ENCODE data around the gene FOXP1. TPM values are rescaled to one million over a fixed set of nuclear protein-coding genes. Genes with fewer than 3 reads are reported as not detected.

The FOXP1 gene
- total RNA-seq, 4 donors from 2014 or later, result 181 to 225 (median 205) TPM

DNA sequence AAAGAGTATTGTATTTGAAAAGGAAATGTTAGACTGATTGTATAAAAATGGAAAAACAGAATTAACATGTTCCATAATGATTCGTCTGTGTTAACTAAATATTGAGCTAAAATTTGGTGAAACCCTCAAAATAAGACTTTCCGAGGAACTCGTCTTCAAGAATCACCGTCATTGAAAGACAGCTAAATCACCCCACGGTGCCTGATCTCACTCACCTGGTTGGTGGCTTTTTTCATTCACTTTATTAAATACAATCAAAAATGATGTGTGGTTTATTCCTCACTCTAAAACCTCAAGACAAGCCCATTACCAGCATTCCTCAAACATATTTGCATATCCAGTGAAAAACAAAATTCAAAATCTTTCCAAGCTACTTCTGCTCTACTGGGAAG is 153.9 kb downstream of the FOXP1 start:
- WGBS, result 60% methylated on average over 5 of the region's 5 CpGs
- DNase-seq (ENCODE audit: extremely low spot score), result no peak
- intact Hi-C loops (cut with DNase I), result no loop called here
- peak overlapping the region in 2 of 4 donors; percentile 33 to 35 for H3K4me3 ChIP-seq
- H3K27me3 ChIP-seq, result no peaks in the 10 kb centered on the region
- TF ChIP-seq EP300 (IDR thresholded peaks at IDR 0.05) (no peak), POLR2AphosphoS5 (IDR thresholded peaks at IDR 0.05) (no peak), POLR2A (IDR thresholded peaks at IDR 0.05; ENCODE audit: low read depth) (no peak)
- TF ChIP-seq, protein P1, sequence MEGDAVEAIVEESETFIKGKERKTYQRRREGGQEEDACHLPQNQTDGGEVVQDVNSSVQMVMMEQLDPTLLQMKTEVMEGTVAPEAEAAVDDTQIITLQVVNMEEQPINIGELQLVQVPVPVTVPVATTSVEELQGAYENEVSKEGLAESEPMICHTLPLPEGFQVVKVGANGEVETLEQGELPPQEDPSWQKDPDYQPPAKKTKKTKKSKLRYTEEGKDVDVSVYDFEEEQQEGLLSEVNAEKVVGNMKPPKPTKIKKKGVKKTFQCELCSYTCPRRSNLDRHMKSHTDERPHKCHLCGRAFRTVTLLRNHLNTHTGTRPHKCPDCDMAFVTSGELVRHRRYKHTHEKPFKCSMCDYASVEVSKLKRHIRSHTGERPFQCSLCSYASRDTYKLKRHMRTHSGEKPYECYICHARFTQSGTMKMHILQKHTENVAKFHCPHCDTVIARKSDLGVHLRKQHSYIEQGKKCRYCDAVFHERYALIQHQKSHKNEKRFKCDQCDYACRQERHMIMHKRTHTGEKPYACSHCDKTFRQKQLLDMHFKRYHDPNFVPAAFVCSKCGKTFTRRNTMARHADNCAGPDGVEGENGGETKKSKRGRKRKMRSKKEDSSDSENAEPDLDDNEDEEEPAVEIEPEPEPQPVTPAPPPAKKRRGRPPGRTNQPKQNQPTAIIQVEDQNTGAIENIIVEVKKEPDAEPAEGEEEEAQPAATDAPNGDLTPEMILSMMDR (IDR thresholded peaks at IDR 0.05), result no peak
- no peaks in the 10 kb centered on the region for H3K9me3 ChIP-seq
- no peaks in the 10 kb centered on the region for H3K36me3 ChIP-seq
- peaks cover 31 to 80% (median 68%) of the 10 kb centered on the region in 4 donors for H3K4me1 ChIP-seq
- H3K27ac ChIP-seq (replicated peaks in 1 of 4), result peak overlapping the region; percentile 57 to 76 (median 68)

DNA sequence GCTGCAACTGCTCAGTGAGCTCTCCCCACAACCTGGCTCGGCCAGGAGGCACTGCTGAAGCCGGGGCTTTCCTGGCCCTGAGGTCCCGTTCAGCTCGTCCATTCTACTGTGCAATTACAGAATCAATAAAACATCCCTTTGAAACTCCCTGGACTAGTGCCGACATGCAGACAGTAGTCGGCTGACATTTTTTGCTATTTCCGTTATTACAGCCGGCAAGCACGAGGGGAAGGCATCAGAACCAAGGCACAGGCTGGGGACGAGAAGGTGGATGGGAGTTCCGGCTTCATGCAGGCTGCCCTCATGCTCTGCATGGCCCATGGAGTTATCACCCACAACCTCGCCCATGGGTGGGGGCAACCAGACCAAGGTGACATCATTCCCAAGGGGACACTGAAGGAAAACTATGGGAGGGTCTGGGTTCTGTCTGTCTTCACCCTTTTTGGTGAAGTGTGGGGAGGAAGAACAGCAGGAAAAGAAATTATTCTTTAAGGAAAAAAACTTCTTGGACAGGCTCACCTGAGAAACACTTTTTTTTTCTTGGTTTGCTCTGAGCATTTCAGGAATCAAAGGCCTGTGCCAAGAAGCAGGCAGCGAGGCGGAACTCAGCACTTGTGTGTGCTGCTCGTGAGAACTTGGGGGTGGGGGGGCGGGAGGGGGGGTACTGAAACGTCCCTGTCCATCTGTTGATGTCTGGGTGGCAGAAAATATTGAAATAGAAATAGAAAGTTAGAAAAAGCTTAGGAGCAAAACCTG is 154.5 kb downstream of the FOXP1 start:
- Histone ChIP-seq H3K4me1 (peaks cover 31 to 74% (median 65%) of the 10 kb centered on the region in 4 donors), H3K9me3 (no peaks in the 10 kb centered on the region), H3K27ac (replicated peaks in 1 of 4) (peak overlapping the region; percentile 57 to 76 (median 68)), H3K4me3 (peak overlapping the region; percentile 29 to 43 (median 34)), H3K27me3 (no peaks in the 10 kb centered on the region), H3K36me3 (no peaks in the 10 kb centered on the region)
- 38% methylated on average over 16 of the region's 17 CpGs for WGBS
- intact Hi-C loops (cut with DNase I), result no loop called here
- DNase-seq (ENCODE audit: extremely low spot score), result no peak
- TF ChIP-seq, protein P1 (IDR thresholded peaks at IDR 0.05), result no peak
- TF ChIP-seq POLR2AphosphoS5 (IDR thresholded peaks at IDR 0.05), result peak; percentile 46 to 65

GRCh38 chr3:71425491-71426071 is 157.9 kb downstream of the FOXP1 start:
- Histone ChIP-seq H3K9me3 (no peaks in the 10 kb centered on the region), H3K4me3 (no peak overlapping the region), H3K27ac (replicated peaks in 1 of 4) (no peak overlapping the region), H3K4me1 (peaks cover 26 to 55% (median 46%) of the 10 kb centered on the region in 4 donors), H3K36me3 (no peaks in the 10 kb centered on the region), H3K27me3 (no peaks in the 10 kb centered on the region)
- no peak for DNase-seq (ENCODE audit: extremely low spot score)
- TF ChIP-seq EP300 (IDR thresholded peaks at IDR 0.05), result no peak
- TF ChIP-seq POLR2AphosphoS5 (IDR thresholded peaks at IDR 0.05), result no peak
- TF ChIP-seq, protein P1 (IDR thresholded peaks at IDR 0.05), result no peak
- no peak for TF ChIP-seq POLR2A (IDR thresholded peaks at IDR 0.05; ENCODE audit: low read depth)
- intact Hi-C loops (cut with DNase I), result no loop called here
- WGBS, result 21% methylated on average over 2 of the region's 2 CpGs

DNA sequence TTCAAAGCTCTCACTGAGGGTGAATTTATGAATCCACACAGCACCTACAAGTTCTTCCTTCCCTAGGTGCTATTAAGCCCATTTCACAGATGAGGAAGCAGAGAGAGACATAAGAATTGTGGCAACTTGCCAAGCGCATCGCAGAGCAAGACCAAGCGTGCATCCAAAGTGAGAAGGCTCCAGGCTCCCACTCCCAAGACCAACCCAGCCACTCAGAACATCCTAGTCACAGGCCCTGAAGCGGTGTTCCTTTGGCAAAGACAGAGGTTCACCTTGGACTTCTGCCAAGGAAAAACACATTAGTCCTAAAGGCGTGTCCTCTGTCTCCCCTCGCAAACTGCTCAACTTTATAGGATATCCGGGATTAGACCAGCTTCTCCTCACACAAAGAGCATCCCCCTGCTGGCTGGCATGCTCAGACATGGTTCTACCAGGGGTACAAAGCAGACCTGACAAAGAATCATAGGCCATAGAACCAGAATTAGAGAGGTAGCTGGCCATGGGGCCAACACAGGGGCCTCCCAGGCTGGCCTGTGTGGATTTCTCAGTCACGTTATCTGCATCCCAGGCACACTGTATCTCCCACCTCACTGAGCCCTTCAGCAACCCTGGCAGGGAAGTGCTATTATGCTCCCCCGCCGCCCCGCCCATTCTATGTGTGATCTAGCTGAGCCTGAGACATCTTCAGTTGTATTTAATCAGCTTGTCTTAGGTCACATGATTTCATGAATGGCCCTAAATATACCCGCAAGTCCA is 160.2 kb downstream of the FOXP1 start:
- Histone ChIP-seq H3K9me3 (no peaks in the 10 kb centered on the region), H3K4me1 (peaks cover 12 to 36% (median 26%) of the 10 kb centered on the region in 4 donors), H3K27ac (replicated peaks in 1 of 4) (no peak overlapping the region), H3K27me3 (no peaks in the 10 kb centered on the region), H3K36me3 (no peaks in the 10 kb centered on the region), H3K4me3 (no peak overlapping the region)
- TF ChIP-seq EP300 (IDR thresholded peaks at IDR 0.05), result no peak
- TF ChIP-seq, protein P1 (IDR thresholded peaks at IDR 0.05), result peak in 2 of 3 experiments; percentile 8 to 36
- TF ChIP-seq POLR2A (IDR thresholded peaks at IDR 0.05; ENCODE audit: low read depth), result no peak
- TF ChIP-seq POLR2AphosphoS5 (IDR thresholded peaks at IDR 0.05), result peak in 1 of 2 donors; percentile 25
- no peak for DNase-seq (ENCODE audit: extremely low spot score)
- intact Hi-C loops (cut with DNase I), result no loop called here
- WGBS, result 61% methylated on average over 12 of the region's 12 CpGs

Measured in esophagus muscularis mucosa (tissue), 4 donors.